DOHH2 (cell line): ENCODE data around the gene ZNF8.

ENCODE experiments used
- EZH2phosphoT487 ChIP-seq: fragments of 200-600 bp; sonication (generic); IDR thresholded peaks from 2 replicates; pipeline ENCODE4 v1.6.1; 2017; ENCODE audit warnings: borderline replicate concordance, mild to moderate bottlenecking, antibody characterized with exemption, low read length, moderate library complexity, mixed read lengths
- TF ChIP-seq, protein P1 (sequence below): fragments of 200-600 bp; sonication (generic); IDR thresholded peaks from one replicate; pipeline ENCODE4 v1.5.1; 2014; ENCODE audit warnings: antibody characterized with exemption, mild to moderate bottlenecking, low read depth, low read length; ENCODE audit not compliant: poor library complexity, severe bottlenecking

DNA sequence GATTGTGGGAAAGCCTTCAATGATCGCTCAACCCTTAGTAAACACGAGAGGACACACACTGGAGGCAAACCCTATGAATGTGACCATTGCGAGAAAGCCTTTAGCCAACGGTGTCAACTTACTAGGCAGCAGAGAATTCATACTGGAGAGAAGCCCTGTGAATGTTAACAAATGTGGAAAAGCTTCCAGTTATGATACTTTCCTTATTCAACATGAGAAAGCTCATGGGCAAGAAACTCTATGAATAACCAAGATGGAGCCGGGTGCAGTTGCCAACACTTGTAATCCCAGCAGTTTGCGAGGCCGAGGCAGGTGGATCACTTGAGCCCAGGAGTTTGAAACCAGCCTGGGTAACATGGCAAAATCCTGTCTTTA is 15.8 kb upstream of the ZNF8 start:
- TF ChIP-seq, protein P1, sequence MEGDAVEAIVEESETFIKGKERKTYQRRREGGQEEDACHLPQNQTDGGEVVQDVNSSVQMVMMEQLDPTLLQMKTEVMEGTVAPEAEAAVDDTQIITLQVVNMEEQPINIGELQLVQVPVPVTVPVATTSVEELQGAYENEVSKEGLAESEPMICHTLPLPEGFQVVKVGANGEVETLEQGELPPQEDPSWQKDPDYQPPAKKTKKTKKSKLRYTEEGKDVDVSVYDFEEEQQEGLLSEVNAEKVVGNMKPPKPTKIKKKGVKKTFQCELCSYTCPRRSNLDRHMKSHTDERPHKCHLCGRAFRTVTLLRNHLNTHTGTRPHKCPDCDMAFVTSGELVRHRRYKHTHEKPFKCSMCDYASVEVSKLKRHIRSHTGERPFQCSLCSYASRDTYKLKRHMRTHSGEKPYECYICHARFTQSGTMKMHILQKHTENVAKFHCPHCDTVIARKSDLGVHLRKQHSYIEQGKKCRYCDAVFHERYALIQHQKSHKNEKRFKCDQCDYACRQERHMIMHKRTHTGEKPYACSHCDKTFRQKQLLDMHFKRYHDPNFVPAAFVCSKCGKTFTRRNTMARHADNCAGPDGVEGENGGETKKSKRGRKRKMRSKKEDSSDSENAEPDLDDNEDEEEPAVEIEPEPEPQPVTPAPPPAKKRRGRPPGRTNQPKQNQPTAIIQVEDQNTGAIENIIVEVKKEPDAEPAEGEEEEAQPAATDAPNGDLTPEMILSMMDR: no peak
- no peak for TF ChIP-seq EZH2phosphoT487
